Ectodermal cell (in vitro differentiated cells): ENCODE measurements around the gene SLC38A11. TPM values are rescaled to one million over a fixed set of nuclear protein-coding genes. Genes with fewer than 3 reads are reported as not detected.
"Not testable (repeated sequence)": the region's sequence is repeated elsewhere in the genome, so short reads cannot be mapped to it uniquely, and the experiment has no call there.

Experiments
- H3K27ac ChIP-seq: 2 replicates; pipeline ENCODE4 v1.7.0; 2013; ENCODE audit warnings: mild to moderate bottlenecking, low read depth, low read length; ENCODE audit not compliant: insufficient read depth, poor library complexity, severe bottlenecking
- H3K27me3 ChIP-seq: 2 replicates; pipeline ENCODE4 v1.7.0; 2013; ENCODE audit warnings: mild to moderate bottlenecking, low read length; ENCODE audit not compliant: insufficient read depth, control insufficient read depth, poor library complexity, severe bottlenecking
- H3K36me3 ChIP-seq: one replicate; pipeline ENCODE4 v1.7.0; 2013; ENCODE audit warnings: low read length; ENCODE audit not compliant: control insufficient read depth, insufficient read depth
- H3K4me1 ChIP-seq: one replicate; pipeline ENCODE4 v1.7.0; 2013; ENCODE audit warnings: low read length; ENCODE audit not compliant: control insufficient read depth, insufficient read depth
- H3K4me3 ChIP-seq: 2 replicates; pipeline ENCODE4 v1.7.0; 2013; ENCODE audit warnings: low read depth, low read length, control low read depth; ENCODE audit not compliant: insufficient read depth
- H3K9me3 ChIP-seq: 2 replicates; pipeline ENCODE4 v1.7.0; 2013; ENCODE audit warnings: mild to moderate bottlenecking, low read length, moderate library complexity; ENCODE audit not compliant: control insufficient read depth
- WGBS, 2 experiments: methylation state at CpG; one replicate each; pipeline ENCODE4 v1.1.7; 2013; ENCODE audit warnings: missing lambda C conversion rate in 2 of 2; 5-methylcytosine and 5-hydroxymethylcytosine counted together
- polyA plus RNA-seq, 4 experiments: library from polyadenylated mRNA; stranded (reverse); fragments of 50-300 nt; gene quantifications; one replicate each; pipeline ENCODE4 v1.2.3, GENCODE V29; 2013

Gene SLC38A11
- 0.41 TPM for polyA plus RNA-seq (2013, experiment 1 of 4)
- 0.44 TPM for polyA plus RNA-seq (2013, experiment 2 of 4)
- polyA plus RNA-seq (2013, experiment 3 of 4): not detected
- not detected for polyA plus RNA-seq (2013, experiment 4 of 4)

GRCh38 chr2:164954954-164955701 lies at the start of gene SLC38A11:
Gene SLC38A11 (minus strand): TSS chr2:164955525. CDS start chr2:164955247, 278 bp downstream.
- no peak within 1 kb of the TSS for H3K4me3 ChIP-seq
- no peaks in the 10 kb centered on the region for H3K4me1 ChIP-seq
- no peaks in the 10 kb centered on the region for H3K27me3 ChIP-seq
- no peak within 1 kb of the TSS for H3K27ac ChIP-seq
- H3K36me3 ChIP-seq: no peaks in the 10 kb centered on the region
- WGBS, 2 experiments: 83 to 85% methylated on average over 33 to 34 of the region's 34 CpGs
- H3K9me3 ChIP-seq: no peaks in the 10 kb centered on the region

- Histone ChIP-seq H3K27me3 (no peaks in the 10 kb centered on the region), H3K4me3 (no peak overlapping the region), H3K27ac (no peak overlapping the region), H3K36me3 (no peaks in the 10 kb centered on the region), H3K9me3 (no peaks in the 10 kb centered on the region), H3K4me1 (no peaks in the 10 kb centered on the region)
- WGBS, 2 experiments: 89 to 91% methylated on average over 24 of the region's 24 CpGs
Observed at GRCh38 chr2:165003443-165004130, 48.3 kb upstream of the SLC38A11 start.

- Histone ChIP-seq H3K4me3 (no peak overlapping the region), H3K36me3 (no peaks in the 10 kb centered on the region), H3K27ac (peak overlapping the region; percentile 8), H3K9me3 (no peaks in the 10 kb centered on the region), H3K4me1 (no peaks in the 10 kb centered on the region), H3K27me3 (no peaks in the 10 kb centered on the region)
- no CpG with 5 or more reads among the region's 1 CpG for WGBS, 2 experiments
Observed at GRCh38 chr2:165002638-165003037, 47.3 kb upstream of the SLC38A11 start.

GRCh38 chr2:164994664-164995299 lies 39.5 kb upstream of the SLC38A11 start:
- not testable (repeated sequence) for H3K27ac ChIP-seq, H3K9me3 ChIP-seq, H3K36me3 ChIP-seq, H3K4me3 ChIP-seq, H3K27me3 ChIP-seq, H3K4me1 ChIP-seq
- 96 to 97% methylated on average over 43 of the region's 43 CpGs for WGBS, 2 experiments

- Histone ChIP-seq H3K27me3 (no peaks in the 10 kb centered on the region), H3K27ac (no peak overlapping the region), H3K4me3 (no peak overlapping the region), H3K36me3 (no peaks in the 10 kb centered on the region), H3K4me1 (no peaks in the 10 kb centered on the region), H3K9me3 (no peaks in the 10 kb centered on the region)
- 93 to 94% methylated on average over 19 of the region's 19 CpGs for WGBS, 2 experiments
Observed at GRCh38 chr2:164993287-164994016, 38.1 kb upstream of the SLC38A11 start.

- Histone ChIP-seq H3K27me3 (no peaks in the 10 kb centered on the region), H3K9me3 (no peaks in the 10 kb centered on the region), H3K36me3 (no peaks in the 10 kb centered on the region), H3K4me3 (no peak overlapping the region), H3K4me1 (no peaks in the 10 kb centered on the region), H3K27ac (no peak overlapping the region)
- 1 to 8% methylated on average over 5 of the region's 5 CpGs for WGBS, 2 experiments
Observed at GRCh38 chr2:164992818-164993217, 37.5 kb upstream of the SLC38A11 start.

- not testable (repeated sequence) for H3K4me1 ChIP-seq, H3K36me3 ChIP-seq, H3K4me3 ChIP-seq, H3K27ac ChIP-seq, H3K27me3 ChIP-seq, H3K9me3 ChIP-seq
Observed at GRCh38 chr2:164992093-164992454, 36.7 kb upstream of the SLC38A11 start.

GRCh38 chr2:164991361-164992092 lies 36.2 kb upstream of the SLC38A11 start:
- not testable (repeated sequence) for H3K27me3 ChIP-seq, H3K4me1 ChIP-seq, H3K36me3 ChIP-seq, H3K9me3 ChIP-seq, H3K27ac ChIP-seq, H3K4me3 ChIP-seq

GRCh38 chr2:164990953-164991352 lies 35.6 kb upstream of the SLC38A11 start:
- H3K27ac ChIP-seq: not testable (repeated sequence)

More at GRCh38 chr2:164990953-164991352, 35.6 kb upstream of the SLC38A11 start:
- not testable (repeated sequence) for H3K27me3 ChIP-seq, H3K36me3 ChIP-seq, H3K4me1 ChIP-seq, H3K4me3 ChIP-seq, H3K9me3 ChIP-seq
